GM18502 (cell line): ENCODE measurements around the gene DUSP6.

Experiments
- ATAC-seq: cut with Tn5 transposase; IDR thresholded peaks from one replicate; pipeline ENCODE4 v1.9.1; 2021; ENCODE audit warnings: mild to moderate bottlenecking; ENCODE audit not compliant: unreplicated experiment, poor library complexity

The DUSP6 gene

GRCh38 chr12:89376844-89377243 is 24.5 kb upstream of the DUSP6 start:
- no peak for ATAC-seq

- no peak for ATAC-seq
These were observed 23.9 kb upstream of the DUSP6 start for GRCh38 chr12:89376202-89376529.

- ATAC-seq, result no peak
These were observed 21.7 kb upstream of the DUSP6 start for GRCh38 chr12:89373763-89374572.

GRCh38 chr12:89372584-89373370 is 20.5 kb upstream of the DUSP6 start:
- no peak for ATAC-seq

GRCh38 chr12:89370850-89371249 is 18.5 kb upstream of the DUSP6 start:
- ATAC-seq, result no peak

GRCh38 chr12:89370421-89370831 is 18.1 kb upstream of the DUSP6 start:
- ATAC-seq, result no peak

- no peak for ATAC-seq
These were observed 16.9 kb upstream of the DUSP6 start for GRCh38 chr12:89369166-89369565.

- no peak for ATAC-seq
These were observed 16.1 kb upstream of the DUSP6 start for GRCh38 chr12:89368391-89368790.

GRCh38 chr12:89366676-89367364 is 14.5 kb upstream of the DUSP6 start:
- no peak for ATAC-seq

GRCh38 chr12:89364631-89365030 is 12.3 kb upstream of the DUSP6 start:
- ATAC-seq, result no peak

GRCh38 chr12:89364058-89364457 is 11.8 kb upstream of the DUSP6 start:
- no peak for ATAC-seq

- no peak for ATAC-seq
These were observed 11.3 kb upstream of the DUSP6 start for GRCh38 chr12:89363582-89363981.

- no peak for ATAC-seq
These were observed 10.8 kb upstream of the DUSP6 start for GRCh38 chr12:89363084-89363483.

- no peak for ATAC-seq
These were observed 7.3 kb upstream of the DUSP6 start for GRCh38 chr12:89359615-89360014.

GRCh38 chr12:89358805-89359204 is 6.5 kb upstream of the DUSP6 start:
- no peak for ATAC-seq

- no peak for ATAC-seq
These were observed 5.0 kb upstream of the DUSP6 start for GRCh38 chr12:89357297-89357730.

GRCh38 chr12:89356069-89356665 is 3.9 kb upstream of the DUSP6 start:
- no peak for ATAC-seq

- ATAC-seq, result no peak
These were observed 3.2 kb upstream of the DUSP6 start for GRCh38 chr12:89355243-89356068.

- ATAC-seq, result peak; percentile 34
These were observed 2.3 kb upstream of the DUSP6 start for GRCh38 chr12:89354612-89355067.
